Stimulated activated naive CD8-positive, alpha-beta T cell treated with anti-CD3 and anti-CD28 coated beads, Interleukin-15, amount 100 ng/mL, for 72 hours (primary cell): ENCODE measurements around the gene ZSCAN18.
"Not testable (repeated sequence)": the region's sequence is repeated elsewhere in the genome, so short reads cannot be mapped to it uniquely, and the experiment has no call there.

Source experiments
- ATAC-seq: fragments of 150-1000 bp; cut with Tn5 transposase; 2 replicates; pipeline ENCODE4 v1.10.0; 2021; ENCODE audit warnings: mild to moderate bottlenecking, moderate library complexity
- DNase-seq, 2 donors: peaks; one replicate each; pipeline ENCODE4 v3.0.0; 2021 to 2022
- H3K27ac Mint-ChIP-seq, 2 donors: one replicate each; pipeline ENCODE4 v1.8.0; 2022; ENCODE audit warnings: mild to moderate bottlenecking in 2 of 2, mixed read lengths in 2 of 2, moderate library complexity in 2 of 2
- H3K27me3 Mint-ChIP-seq: one replicate; pipeline ENCODE4 v1.8.0; 2022; ENCODE audit warnings: mixed read lengths
- H3K4me1 Mint-ChIP-seq: one replicate; pipeline ENCODE4 v1.8.0; 2022; ENCODE audit warnings: mild to moderate bottlenecking, mixed read lengths
- H3K4me3 Mint-ChIP-seq, 2 donors: one replicate each; pipeline ENCODE4 v1.8.0; 2022; ENCODE audit warnings: mild to moderate bottlenecking in 2 of 2, mixed read lengths in 2 of 2, moderate library complexity in 1 of 2
- H3K9me3 Mint-ChIP-seq, 2 donors: one replicate each; pipeline ENCODE4 v1.8.0; 2022; ENCODE audit warnings: mixed read lengths in 2 of 2

The ZSCAN18 gene

GRCh38 chr19:58097781-58098681, at the start of gene ZSCAN18:
Gene ZSCAN18, minus strand, starts transcription at chr19:58098231. Its CDS starts 7,964 bp downstream, at chr19:58090267.
- ATAC-seq = peak; percentile 98

DNA sequence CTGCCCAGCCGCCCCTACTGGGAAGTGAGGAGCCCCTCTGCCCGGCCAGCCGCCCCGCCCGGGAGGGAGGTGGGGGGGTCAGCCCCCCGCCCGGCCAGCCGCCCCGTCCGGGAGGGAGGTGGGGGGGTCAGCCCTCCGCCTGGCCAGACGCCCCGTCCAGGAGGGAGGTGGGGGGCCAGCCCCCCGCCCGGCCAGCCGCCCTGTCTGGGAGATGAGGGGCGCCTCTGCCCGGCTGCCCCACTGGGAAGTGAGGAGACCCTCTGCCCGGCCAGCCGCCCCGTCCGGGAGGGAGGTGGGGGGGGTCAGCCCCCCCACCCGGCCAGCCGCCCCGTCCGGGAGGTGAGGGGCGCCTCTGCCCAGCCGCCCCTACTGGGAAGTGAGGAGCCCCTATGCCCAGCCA, 49.4 kb upstream of the ZSCAN18 start:
- ATAC-seq = not testable (repeated sequence)
- peaks cover 22 to 29% of the 10 kb centered on the region in 2 donors for H3K9me3 Mint-ChIP-seq

More at GRCh38 chr19:58097781-58098681, at the start of gene ZSCAN18:
- peak within 1 kb of the TSS; percentile 99 to 100 for H3K27ac Mint-ChIP-seq
- peak; percentile 97 to 99 for DNase-seq
- H3K27me3 Mint-ChIP-seq = no peaks in the 10 kb centered on the region
- peaks cover 29 to 52% of the 10 kb centered on the region in 2 donors for H3K9me3 Mint-ChIP-seq
- peak within 1 kb of the TSS; percentile 87 to 94 for H3K4me3 Mint-ChIP-seq
- H3K4me1 Mint-ChIP-seq = peaks cover 18% of the 10 kb centered on the region

DNA sequence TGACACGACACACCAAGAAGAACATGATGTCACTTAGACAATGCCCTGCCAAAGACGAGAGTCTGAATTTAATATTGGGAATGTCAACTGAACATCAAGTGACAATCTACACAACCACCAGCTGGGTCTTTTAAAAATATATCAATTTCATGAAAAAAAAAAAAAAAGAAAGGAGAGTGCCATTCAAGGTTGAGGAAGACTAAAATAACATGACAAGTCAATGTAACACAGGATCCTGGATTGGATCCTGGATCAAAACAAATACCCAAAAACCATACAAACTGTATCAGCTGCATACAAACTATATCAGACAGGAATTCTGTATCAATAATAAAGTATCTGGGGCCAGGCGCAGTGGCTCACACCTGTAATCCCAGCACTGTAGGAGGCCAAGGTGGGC, 47.8 kb upstream of the ZSCAN18 start:
- no peaks in the 10 kb centered on the region for H3K27me3 Mint-ChIP-seq
- H3K4me3 Mint-ChIP-seq = no peak overlapping the region
- DNase-seq (no peak), ATAC-seq (no peak)
- H3K9me3 Mint-ChIP-seq = peaks cover 27 to 29% of the 10 kb centered on the region in 2 donors
- no peak overlapping the region for H3K27ac Mint-ChIP-seq
- H3K4me1 Mint-ChIP-seq = peaks cover 13% of the 10 kb centered on the region

More for the DNA sequence above, 49.4 kb upstream of the ZSCAN18 start:
- not testable (repeated sequence) for H3K27me3 Mint-ChIP-seq, H3K4me3 Mint-ChIP-seq, DNase-seq, H3K27ac Mint-ChIP-seq
- peaks cover 28% of the 10 kb centered on the region for H3K4me1 Mint-ChIP-seq

DNA sequence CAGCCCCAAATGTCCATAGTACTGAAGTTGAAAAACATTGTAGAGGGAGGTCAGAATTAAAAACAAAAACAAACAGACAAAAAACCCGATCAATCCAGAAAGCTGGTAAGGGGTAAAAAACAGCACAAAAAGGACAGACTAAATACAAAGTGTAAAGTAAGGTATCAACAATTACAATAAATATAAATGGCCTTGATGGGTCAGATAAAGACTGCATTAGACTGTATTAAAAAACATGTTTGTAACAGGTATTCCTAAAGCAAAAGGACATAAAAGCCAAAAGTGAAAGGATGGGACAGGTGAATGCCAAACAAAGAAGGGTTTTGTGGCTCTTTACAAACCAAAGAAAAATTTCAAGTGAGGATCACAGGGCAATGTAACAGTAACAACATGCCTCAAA, 36.2 kb upstream of the ZSCAN18 start:
- H3K9me3 Mint-ChIP-seq = peaks cover 38 to 58% of the 10 kb centered on the region in 2 donors
- no peak overlapping the region for H3K4me3 Mint-ChIP-seq
- DNase-seq (no peak), ATAC-seq (no peak)
- peak overlapping the region in 1 of 2 donors; percentile 54 for H3K27ac Mint-ChIP-seq
- H3K27me3 Mint-ChIP-seq = no peaks in the 10 kb centered on the region
- H3K4me1 Mint-ChIP-seq = no peaks in the 10 kb centered on the region

DNA sequence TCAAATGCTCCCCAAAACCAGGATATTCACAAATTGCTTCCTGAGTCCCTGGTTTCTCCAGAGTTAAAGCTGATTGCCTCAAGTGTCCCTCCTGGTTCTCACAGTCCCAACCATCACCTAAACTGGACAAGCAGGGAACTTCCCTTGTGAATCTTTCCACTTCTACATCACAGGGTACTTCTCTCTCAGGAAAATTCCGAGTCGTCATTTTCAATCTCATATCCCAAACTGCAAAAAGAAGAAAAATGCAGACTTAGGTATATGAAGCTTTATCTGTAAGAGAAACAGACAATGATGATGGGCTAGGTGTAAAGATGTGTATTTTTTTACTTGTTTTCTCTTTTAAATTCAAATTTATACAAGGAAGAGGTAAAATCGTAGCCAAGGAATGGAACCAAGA, 31.3 kb upstream of the ZSCAN18 start:
- DNase-seq = no peak
- Mint-ChIP-seq H3K27ac (no peak overlapping the region), H3K4me3 (no peak overlapping the region), H3K27me3 (no peaks in the 10 kb centered on the region), H3K9me3 (peaks cover 53 to 84% of the 10 kb centered on the region in 2 donors), H3K4me1 (no peaks in the 10 kb centered on the region)
- no peak for ATAC-seq

- no peaks in the 10 kb centered on the region for H3K4me1 Mint-ChIP-seq
- peaks cover 53 to 84% of the 10 kb centered on the region in 2 donors for H3K9me3 Mint-ChIP-seq
- no peak for DNase-seq
- H3K27me3 Mint-ChIP-seq = no peaks in the 10 kb centered on the region
- H3K27ac Mint-ChIP-seq = no peak overlapping the region
- no peak overlapping the region for H3K4me3 Mint-ChIP-seq
- ATAC-seq = no peak
Measured at GRCh38 chr19:58128041-58128685, 30.1 kb upstream of the ZSCAN18 start.

GRCh38 chr19:58123354-58123753, 25.3 kb upstream of the ZSCAN18 start:
- no peak overlapping the region for H3K4me3 Mint-ChIP-seq
- ATAC-seq = no peak
- no peaks in the 10 kb centered on the region for H3K4me1 Mint-ChIP-seq
- DNase-seq = no peak
- no peaks in the 10 kb centered on the region for H3K27me3 Mint-ChIP-seq
- H3K27ac Mint-ChIP-seq = no peak overlapping the region
- H3K9me3 Mint-ChIP-seq = peaks cover 64 to 87% of the 10 kb centered on the region in 2 donors

GRCh38 chr19:58118979-58119733, 21.1 kb upstream of the ZSCAN18 start:
- ATAC-seq = no peak
- Mint-ChIP-seq H3K4me1 (peaks cover 7% of the 10 kb centered on the region), H3K4me3 (no peak overlapping the region), H3K27ac (no peak overlapping the region), H3K9me3 (peaks cover 60 to 81% of the 10 kb centered on the region in 2 donors), H3K27me3 (peaks cover 25% of the 10 kb centered on the region)
- DNase-seq = no peak

- ATAC-seq = no peak
- Mint-ChIP-seq H3K27ac (no peak overlapping the region), H3K9me3 (peaks cover 49 to 75% of the 10 kb centered on the region in 2 donors)
Measured at GRCh38 chr19:58117841-58118575, 20.0 kb upstream of the ZSCAN18 start.

DNA sequence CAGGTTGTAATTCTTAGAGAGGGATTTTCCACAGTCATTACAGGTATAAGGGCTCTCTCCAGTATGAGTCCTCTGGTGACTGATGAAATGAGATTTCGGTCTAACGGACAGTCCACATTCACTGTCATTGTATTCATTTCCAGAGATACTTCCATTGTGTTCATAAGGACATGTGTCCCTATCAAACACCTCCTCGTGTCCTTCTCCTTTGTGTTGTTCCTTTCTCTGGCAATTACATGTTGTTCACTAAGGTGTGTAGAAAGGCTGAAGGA, 10.5 kb upstream of the ZSCAN18 start:
- peaks cover 25 to 56% of the 10 kb centered on the region in 2 donors for H3K9me3 Mint-ChIP-seq
- H3K27me3 Mint-ChIP-seq = no peaks in the 10 kb centered on the region

More at GRCh38 chr19:58117841-58118575, 20.0 kb upstream of the ZSCAN18 start:
- Mint-ChIP-seq H3K27me3 (peaks cover 25% of the 10 kb centered on the region), H3K4me3 (peak overlapping the region; percentile 9 to 41), H3K4me1 (peaks cover 7% of the 10 kb centered on the region)
- no peak for DNase-seq

DNA sequence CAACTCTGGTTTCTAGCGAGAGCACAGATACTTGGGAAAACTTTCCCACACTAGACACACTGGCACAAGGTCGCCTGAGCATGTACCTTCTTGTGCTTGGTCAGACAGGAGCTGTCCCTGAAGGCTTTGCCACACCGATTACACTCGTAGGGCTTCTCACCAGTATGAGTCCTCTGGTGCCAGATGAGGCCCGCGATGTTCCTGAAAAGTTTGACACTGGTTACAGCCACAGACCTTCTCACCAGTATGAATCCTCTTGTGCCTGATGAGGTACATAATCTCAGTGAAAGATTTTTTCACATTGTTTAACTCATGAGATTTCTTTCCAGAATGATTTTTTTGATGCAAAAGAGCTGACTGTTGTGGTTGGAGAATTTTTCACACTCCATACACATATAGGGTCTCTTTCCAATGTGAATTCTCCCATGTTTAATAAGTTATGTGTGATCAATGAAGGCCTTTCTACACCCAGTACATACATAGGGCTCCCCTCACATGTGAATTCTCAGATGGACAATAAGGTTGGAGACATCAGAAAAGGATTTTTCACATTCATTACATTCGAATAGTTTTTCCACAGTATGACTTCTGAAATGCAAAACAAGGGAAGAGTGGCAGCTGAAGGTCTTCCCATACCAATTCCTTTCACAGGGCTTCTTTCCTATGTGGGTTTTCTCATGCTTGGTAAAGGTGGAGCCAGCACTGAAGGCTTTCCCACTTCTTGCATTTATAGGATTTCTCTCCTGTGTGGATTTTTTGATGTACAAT, 9.9 kb upstream of the ZSCAN18 start:
- DNase-seq (no peak), ATAC-seq (no peak)
- peaks cover 30 to 56% of the 10 kb centered on the region in 2 donors for H3K9me3 Mint-ChIP-seq
- no peaks in the 10 kb centered on the region for H3K27me3 Mint-ChIP-seq
- H3K4me1 Mint-ChIP-seq = no peaks in the 10 kb centered on the region
- no peak overlapping the region for H3K4me3 Mint-ChIP-seq
- H3K27ac Mint-ChIP-seq = no peak overlapping the region

More for the DNA sequence above, 10.5 kb upstream of the ZSCAN18 start:
- DNase-seq = no peak
- no peak for ATAC-seq
- Mint-ChIP-seq H3K4me1 (no peaks in the 10 kb centered on the region), H3K4me3 (no peak overlapping the region), H3K27ac (no peak overlapping the region)

DNA sequence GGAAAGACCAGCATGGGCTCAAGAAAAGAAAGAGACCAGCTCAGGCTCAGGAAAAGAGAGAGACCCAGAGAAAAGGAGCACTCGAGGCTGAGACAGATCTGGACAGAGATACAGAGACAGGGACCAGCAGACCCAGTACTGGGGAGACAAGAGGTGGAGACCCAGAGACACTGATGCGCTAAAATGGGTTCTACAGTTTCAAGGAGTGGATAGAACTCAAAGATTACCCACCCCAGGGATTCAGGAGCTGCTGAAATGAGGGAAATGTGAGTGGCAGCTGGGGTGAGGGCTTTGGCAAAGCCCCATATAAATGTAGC, 609 bp upstream of the ZSCAN18 start:
- ATAC-seq (peak; percentile 11), DNase-seq (no peak)
- Mint-ChIP-seq H3K9me3 (peaks cover 30 to 52% of the 10 kb centered on the region in 2 donors), H3K27me3 (no peaks in the 10 kb centered on the region), H3K4me1 (peaks cover 18% of the 10 kb centered on the region), H3K4me3 (peak overlapping the region; percentile 87 to 94), H3K27ac (peak overlapping the region; percentile 99 to 100)

GRCh38 chr19:58097349-58097748, 682 bp downstream of the ZSCAN18 start:
- Mint-ChIP-seq H3K4me1 (peaks cover 18% of the 10 kb centered on the region), H3K27ac (peak overlapping the region; percentile 95 to 100), H3K9me3 (peaks cover 25 to 46% of the 10 kb centered on the region in 2 donors), H3K4me3 (peak overlapping the region; percentile 87 to 94), H3K27me3 (no peaks in the 10 kb centered on the region)
- ATAC-seq (no peak), DNase-seq (no peak)

GRCh38 chr19:58096884-58097283, 1.1 kb downstream of the ZSCAN18 start:
- Mint-ChIP-seq H3K4me3 (peak overlapping the region; percentile 87 to 94), H3K4me1 (peaks cover 18% of the 10 kb centered on the region), H3K27me3 (no peaks in the 10 kb centered on the region), H3K9me3 (peaks cover 23 to 47% of the 10 kb centered on the region in 2 donors), H3K27ac (peak overlapping the region; percentile 92 to 95)
- ATAC-seq = no peak
- no peak for DNase-seq
